HG03039 (cell line): Measurements from ENCODE around the gene TMEM132D.

ENCODE experiments used
- ATAC-seq: cut with Tn5 transposase; IDR thresholded peaks from one replicate; pipeline ENCODE4 v1.9.1; 2021; ENCODE audit warnings: mild to moderate bottlenecking, moderate library complexity; ENCODE audit not compliant: unreplicated experiment

The TMEM132D gene

DNA sequence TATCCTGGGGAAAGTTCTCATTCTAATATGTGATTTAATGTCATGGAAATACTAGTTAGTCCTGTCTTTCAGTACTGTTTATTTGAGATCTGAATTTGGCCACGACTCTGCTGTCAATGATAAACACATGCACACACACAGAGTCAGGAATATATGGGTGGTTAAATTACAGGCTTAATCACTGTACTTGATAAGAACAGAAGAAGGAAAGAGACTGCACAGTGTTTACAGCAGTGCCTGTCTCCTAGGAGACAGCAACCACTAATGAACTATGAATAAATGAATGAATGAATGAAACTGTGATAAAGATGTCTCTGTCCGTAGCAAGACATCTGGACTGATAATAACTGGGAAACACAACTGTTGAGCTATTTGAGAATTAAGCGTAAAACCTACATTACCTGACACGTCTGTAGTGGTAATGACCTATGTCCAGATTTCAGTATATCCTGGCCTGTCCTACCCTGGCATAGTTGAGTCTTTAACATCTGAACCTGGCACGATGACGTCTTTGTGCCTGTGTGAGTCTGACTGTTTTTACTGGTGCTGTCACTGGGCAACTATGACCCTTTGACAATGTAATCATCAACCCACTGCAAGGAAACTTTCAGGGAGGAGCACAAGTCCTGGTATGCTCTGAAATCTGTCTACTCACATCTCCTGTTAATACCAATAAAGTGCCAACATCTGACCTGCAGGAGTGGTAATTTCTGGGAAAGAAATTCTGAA lies 524.6 kb downstream of the TMEM132D start:
- ATAC-seq = no peak

DNA sequence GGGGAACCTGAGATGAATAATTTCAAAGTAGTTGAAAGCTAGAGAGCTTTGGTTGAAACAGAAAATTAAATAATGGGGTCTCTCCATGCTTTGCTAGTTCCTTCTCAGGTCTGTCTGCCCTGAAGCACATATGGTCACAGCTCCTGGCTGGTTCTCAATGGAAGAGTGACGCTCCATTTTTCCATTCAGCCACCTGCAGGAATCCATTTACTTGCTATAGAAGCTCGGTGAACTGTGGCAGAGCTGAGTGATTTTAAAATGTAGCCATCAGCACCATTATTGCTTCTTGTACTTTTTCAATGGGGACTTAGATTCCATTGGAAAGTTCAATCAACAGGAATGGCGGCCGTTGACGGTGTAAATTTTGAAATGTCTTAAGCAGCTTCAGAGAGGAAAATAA lies 525.3 kb downstream of the TMEM132D start:
- ATAC-seq = no peak

DNA sequence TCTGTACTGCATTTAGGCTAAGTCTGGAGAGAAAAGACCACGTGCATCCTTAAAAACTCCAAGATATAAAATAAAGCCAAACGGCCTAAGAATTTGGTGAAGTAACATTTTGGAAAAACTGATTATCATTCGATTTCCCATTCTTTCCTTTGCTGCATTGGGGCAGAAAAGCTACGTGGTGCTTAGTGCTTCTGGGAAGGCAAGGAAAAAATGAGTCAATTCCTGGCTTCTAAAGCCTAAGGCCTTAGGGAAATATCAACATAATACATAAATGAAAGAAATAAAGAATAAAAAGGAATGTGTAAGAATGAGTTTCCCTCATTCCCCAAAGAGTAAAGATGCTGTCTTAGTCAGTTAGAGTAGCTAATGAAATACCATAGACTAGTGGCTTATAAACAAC lies 530.1 kb downstream of the TMEM132D start:
- no peak for ATAC-seq

DNA sequence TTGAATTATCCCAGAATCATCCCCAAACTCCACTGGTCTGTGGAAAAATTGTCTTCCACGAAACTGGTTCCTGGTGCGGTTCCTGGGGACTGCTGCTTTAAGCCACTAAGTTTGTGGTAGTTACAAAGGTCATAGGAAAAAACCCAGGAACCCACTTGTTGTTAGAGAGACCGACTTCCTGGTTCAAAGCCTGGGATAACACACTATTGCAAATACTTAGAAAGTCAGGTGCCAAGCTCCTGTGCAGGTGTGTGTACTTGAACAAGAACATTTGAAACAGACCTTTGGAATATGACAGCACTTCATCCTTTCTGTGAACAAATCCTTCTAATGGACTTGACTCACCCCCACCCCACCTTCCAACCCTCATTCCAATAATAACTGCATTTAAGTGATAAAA lies 530.9 kb downstream of the TMEM132D start:
- ATAC-seq = no peak

DNA sequence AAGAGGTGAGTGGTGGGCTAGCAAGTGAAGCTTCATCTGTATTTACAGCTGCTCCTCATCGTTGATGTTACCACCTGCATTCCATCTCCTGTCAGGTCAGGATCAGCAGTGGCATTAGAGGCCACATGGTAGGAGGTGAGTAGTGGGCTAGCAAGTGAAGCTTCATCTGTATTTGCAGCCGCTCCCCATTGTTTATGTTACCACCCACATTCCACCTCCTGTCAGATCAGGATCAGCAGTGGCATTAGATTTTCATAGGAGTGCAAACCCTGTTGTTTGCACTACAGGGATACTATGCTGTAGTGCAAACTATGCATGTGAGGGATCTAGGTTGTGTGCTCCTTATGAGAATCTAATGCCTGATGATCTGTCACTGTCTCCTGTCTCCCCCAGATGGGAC lies 531.5 kb downstream of the TMEM132D start:
- ATAC-seq = no peak

DNA sequence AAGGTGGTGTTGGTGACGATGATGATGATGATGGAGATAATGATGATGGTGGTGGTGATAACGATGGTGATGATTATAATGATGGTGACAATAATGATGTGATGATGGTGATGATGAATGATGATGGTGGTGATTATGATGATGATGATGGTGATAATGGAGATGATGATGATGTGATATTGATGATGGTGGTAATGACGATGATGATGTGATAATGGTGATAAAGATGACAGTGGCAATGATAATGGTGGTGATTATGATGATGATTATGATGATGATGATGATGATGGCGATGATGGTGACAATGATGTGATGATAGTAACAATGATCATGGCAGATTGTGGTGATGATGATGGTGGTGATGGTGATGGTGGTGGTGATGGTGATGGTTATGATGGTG lies 532.6 kb downstream of the TMEM132D start:
- no peak for ATAC-seq

DNA sequence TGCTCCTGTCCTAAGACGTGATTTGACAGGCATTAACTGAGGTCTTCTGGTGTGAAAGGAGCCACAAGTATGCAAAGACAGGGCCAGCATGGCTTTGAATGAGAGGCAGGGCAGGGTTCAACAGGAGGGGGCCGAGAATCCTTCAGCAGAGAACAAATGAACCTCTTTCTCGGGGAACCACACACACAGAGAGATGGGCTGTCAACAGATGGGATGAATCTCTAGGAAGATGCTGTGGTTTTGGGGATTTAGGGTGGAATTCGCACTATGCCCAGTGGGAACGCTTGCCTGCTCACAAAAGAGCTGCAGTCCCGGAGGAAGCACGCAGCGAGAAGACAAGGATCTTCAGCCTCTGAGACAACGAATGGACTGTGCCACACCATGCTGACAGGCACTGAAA lies 537.2 kb downstream of the TMEM132D start:
- ATAC-seq = no peak

DNA sequence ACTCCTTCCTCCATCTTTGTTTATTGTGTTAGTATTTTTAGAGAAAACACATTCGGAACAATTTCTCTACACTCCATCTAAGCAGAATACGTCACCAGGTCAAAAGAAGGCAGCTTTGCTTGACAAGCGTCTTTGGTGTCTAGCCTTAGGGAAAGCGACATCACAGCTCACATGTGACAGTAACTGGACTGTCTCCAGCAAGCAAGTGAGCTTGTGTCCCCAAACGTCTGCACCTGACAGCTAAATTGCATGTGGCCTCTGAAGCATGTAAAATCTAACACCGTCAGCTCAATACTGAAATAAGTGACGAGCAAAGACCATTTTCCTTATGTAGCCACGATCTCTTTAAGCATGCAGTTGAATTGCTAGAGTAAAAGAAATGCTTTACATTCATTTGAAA lies 540.8 kb downstream of the TMEM132D start:
- no peak for ATAC-seq

DNA sequence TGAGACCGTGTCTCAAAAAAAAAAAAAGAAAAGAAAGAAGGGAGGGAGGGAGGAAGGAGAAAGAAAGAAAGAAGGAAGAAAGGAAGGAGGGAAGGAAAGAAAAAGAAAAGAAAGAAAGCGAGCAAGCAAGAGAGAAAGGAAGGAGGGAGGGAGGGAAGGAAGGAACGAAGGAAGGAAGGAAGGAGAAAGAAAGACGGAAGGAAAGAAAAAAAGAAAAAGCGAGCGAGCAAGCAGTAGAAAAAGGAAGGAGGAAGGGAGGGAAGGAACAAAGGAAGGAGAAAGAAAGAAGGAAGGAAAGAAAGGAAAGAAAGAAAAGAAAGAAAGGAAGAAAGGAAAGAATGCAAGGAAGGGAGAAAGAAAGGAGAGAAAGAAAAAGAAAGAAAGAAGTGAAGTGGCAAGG lies 546.6 kb downstream of the TMEM132D start:
- ATAC-seq = no peak

DNA sequence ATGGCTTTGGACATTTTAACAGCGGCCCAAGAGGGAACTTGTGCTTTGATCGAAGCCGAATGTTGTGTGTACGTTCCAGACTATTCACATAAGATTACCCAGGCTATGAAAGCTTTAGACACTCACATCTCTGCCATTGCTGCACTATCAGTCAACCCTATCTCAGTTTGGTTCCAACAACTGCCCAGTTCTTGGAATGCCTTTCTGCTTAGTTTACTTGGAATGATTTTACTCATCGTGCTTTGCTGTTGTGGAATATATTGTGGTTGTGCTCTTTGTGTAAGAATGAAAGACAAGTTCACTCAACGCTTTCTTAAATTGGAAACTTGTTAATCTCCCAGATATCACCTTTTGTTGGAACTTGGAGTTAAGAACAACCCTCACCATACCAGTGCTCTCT lies 552.3 kb downstream of the TMEM132D start:
- ATAC-seq = no peak

DNA sequence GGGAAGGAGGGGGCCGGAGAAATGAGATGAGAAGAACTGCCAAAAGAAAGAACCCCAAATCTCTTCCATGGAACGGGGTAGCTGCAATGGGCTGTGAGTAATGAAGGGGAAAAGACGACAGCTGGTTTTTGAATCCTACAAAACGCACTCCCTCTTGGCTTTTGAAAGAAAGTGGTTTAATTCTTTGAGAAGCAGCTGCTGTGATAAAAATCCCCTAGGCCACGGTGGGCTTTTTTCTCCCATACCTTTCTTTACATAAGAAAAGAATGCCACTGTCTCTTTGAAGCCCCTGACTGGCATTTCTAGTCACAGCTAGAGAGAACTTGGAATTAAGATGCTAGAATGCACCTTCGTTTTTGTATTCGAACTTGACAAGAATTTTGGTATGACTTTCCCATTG lies 564.5 kb downstream of the TMEM132D start:
- no peak for ATAC-seq

DNA sequence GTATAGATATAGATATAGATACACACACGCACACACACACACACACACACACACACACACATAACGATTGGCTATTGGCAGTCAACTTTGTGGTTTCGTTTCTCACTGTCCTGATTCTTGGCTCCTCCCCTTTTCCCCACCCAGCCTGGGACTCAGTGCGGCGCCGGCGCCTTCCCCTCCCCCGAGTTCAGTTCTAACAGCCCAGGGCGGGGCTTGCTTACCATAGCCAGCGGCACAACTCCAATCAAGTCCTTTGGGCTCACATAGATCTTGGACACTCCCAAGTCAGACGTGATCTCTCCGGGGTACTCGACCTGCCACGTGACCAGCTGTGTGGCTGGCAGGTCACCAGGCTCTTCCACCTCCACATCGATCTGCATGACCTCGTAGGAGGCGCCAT lies 566.4 kb downstream of the TMEM132D start:
- no peak for ATAC-seq

DNA sequence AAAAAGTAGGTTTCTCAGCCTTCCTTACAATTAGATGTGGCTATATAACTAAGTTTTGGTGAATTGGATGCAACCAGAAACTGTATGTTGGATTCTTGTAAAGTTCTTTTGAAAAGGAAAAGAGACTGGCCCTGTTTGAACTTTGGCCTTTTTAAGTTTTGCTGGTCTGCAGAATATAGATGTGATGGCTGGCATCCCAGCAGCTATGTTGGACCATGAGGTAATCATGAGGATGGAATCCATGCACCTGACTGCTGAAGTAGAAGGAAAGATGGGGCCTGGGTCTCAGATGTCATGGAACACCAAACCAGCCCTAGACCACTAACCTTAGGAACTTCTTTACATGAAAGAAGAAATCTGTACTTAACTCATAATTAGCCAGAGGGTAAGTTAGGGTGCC lies 568.1 kb downstream of the TMEM132D start:
- ATAC-seq = no peak

DNA sequence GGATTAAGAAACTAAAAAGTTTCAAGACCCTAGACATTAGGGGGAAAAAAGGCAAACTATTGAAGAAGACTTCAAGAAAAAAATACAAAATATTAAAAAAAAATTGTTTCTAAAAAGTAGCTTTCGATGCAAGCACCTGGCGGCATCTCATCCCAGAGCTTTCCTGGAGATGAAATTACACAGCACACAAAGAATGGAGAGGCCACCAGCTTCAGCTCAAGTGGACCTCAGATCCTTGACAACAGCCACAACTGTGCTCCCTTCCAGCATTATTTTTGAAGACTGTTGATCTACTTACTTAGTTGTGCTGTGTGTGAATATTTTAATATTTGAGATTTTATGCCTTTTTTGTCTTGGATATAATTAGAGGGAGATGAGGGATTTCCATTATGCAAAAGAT lies 571.5 kb downstream of the TMEM132D start:
- ATAC-seq = no peak

DNA sequence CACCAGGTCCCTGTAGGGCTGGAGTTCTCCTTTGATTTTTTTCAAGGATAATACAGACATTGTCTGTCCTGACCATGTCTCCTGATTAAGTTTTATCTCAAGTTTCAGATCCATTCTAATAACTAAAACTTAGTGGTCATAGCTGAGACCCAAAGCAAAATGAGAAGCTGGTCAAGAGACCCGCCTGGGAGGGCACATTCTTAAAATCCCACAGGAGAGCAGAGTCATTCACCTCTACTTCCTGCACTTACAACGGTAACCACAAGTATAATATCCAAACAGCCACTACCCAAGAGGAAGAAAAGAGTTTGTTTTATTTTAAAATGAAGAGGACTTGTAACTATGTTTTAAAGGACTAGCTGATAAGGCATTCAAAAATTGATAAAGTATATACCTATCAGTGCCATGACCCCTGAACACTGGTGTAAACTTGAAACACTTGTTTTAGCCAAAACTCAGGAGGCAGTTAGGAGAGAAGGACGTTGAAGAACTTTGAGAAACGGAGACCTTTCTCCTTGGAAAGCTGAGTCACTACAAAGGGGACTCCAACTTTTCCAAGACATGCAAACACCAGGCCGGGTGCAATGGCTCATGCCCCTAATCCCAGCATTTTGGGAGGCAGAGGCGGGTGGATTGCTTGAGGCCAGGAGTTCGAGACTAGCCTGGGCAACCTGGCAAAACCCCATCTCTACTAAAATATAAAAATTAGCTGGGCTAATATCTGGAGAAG lies 572.3 kb downstream of the TMEM132D start:
- ATAC-seq = no peak

DNA sequence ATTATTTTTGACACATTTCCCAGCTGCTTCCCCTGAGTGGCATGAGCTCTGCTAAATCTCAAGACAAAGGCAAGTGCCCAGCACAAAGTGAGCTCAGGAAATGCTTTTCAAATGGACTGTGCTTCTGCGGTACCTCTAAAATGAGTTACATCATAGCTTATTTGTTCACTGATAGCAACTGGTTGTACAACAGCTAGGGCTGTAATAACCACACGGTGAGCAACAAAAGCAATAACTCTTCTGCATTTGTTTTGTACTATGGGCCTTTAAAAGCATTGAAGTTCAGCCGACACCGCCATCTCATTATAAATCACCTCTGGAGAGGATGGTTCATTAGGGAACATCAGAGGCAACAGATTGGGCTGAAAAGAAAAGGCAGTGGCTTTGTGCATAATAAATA lies 575.6 kb downstream of the TMEM132D start:
- ATAC-seq = no peak

DNA sequence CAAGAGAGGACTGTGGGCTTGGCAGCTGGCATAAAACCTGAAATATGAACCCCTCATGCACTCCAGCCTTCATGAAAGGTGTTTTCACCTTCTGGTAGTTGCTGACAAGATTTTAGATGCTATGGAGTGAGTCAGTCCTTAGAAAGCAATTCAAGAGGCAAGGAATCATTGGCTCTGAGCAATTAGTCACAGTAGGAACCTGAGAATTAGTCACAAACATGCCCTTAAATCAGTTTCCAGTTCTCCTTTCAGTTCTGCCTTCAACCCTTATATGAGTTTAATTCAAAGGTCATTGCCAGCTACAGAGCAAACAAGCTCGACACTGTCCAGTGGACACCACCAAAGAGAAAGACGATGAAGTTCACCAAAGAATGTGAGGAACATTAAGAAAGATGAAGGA lies 578.3 kb downstream of the TMEM132D start:
- ATAC-seq = no peak

DNA sequence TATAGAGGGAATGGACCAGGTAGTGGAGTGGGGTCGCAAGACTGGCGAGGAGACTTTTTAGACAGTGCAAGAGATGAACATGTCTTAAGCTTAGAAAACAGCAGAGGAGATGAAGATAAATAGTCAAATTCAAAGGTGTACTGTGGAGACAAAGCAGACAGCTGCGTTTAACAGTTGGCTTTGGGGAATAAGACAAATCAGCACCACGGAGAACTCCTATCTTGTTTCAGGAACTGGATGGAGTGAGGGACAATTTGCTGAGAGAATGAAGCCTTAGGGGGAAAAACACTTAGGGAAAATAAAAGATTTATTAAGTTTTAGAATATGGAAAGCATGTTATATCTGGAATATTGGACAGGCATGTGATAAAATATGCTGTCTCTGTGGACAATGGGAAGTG lies 591.8 kb downstream of the TMEM132D start:
- no peak for ATAC-seq

DNA sequence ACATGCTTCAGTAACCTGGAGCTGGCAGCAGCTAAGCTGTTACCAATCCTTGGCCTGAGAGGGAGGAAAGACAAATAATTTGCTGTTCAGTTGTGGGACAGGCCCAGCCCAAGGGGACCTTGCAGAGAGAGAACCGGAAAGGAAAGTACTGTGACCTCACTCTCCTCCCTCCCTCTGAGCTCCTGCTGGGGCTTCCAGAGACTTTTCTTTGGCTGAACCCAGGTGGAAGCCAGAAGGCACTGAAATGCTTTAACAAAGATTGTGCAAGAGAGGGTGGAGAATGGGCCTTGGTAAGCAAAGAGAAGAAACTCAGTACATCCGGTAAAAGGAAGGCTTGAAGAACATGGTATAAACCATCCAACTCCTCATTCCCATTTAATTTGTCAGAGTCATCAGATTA lies 593.5 kb downstream of the TMEM132D start:
- ATAC-seq = no peak

DNA sequence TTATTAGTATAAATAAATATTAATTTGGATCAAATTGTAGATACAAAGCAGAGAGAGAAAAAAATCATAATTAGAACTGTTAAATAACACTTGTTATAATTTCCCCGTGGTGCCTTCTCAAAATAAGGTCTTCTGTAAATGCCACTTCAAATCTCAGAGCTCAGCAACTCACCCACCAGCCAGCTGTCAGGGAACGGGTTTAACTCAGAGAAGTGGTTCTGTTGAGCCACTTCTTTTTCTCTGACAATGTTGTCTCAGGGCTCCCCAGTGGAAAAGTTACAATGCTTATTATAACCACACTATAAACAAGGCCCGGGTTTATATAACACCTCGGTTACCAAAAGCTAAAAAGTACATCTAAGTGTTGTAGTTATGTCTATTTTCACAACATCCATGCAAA lies 598.0 kb downstream of the TMEM132D start:
- ATAC-seq = no peak

DNA sequence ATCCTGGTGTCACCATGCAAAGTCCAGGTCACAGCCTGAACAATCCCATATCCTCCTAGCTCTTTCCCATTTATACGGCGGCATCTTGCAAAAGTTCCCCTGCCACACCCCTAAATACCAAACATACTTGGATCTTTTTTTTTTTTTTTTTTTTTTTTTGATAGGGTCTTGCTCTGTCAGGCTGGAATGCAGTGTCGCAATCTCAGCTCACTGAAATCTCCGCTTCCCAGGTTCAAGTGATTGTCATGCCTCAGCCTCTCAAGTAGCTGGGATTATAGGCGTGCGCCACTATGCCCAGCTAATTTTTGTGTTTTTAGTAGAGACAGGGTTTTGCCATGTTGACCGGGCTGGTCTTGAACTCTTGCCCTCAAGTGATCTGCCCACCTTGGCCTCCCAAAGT lies 599.3 kb downstream of the TMEM132D start:
- ATAC-seq = no peak

DNA sequence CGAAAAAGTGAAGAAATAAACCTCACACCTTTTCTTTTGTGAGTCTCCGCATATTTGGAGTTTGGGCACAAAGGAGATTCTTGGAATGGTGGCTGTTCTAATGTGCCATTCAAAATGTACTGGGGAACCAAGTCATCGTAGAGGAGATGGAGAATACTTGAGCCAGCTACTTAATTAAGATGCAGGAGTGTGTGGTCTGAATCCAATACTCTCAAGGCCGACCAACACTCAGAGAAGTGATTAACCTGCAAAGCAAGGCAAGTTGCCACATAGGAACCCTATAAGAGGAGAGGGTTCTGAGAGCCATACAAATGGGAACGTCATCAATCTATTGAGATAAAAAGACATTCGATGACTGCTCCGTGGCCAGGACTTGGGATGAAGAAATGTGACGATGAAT lies 603.8 kb downstream of the TMEM132D start:
- ATAC-seq = no peak

DNA sequence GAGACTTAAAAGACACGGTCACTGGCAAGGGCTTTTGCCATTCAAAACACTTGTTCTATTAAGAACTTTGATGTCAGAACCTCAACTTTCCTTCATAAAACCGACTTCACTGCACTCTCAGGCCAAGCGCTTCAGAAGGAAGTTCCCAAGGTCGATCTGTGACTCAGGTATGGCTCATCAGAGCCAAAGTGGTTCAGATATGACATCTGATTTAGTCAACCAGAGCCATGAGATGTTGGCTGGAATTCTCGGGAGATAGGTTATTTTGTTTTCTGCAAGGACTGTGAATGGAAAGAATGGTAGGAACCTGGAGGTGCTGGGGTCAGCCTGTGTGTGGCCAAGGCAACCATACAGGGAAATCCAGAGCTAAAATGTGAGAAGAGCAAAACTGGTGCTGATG lies 604.9 kb downstream of the TMEM132D start:
- ATAC-seq = no peak
